GM23248 (cell line): ENCODE results near the gene CARMIL1. TPM values are rescaled to one million over a fixed set of nuclear protein-coding genes. Genes with fewer than 3 reads are reported as not detected.

Experiments used
- DNase-seq: peaks from one replicate; pipeline ENCODE4 v3.0.0-alpha.2; 2015
- H2AFZ ChIP-seq: fragments of 200-600 bp; sonication (generic); 2 replicates; pipeline ENCODE4 v1.6.1; 2016; ENCODE audit warnings: antibody characterized with exemption
- H3F3A ChIP-seq: fragments of 200-600 bp; sonication (generic); 2 replicates; pipeline ENCODE4 v1.6.1; 2016; ENCODE audit warnings: mild to moderate bottlenecking, antibody characterized with exemption, mixed run types; ENCODE audit not compliant: insufficient read depth
- H3K27ac ChIP-seq: fragments of 200-600 bp; sonication (generic); 2 replicates; pipeline ENCODE4 v1.5.1; 2016; ENCODE audit warnings: mild to moderate bottlenecking
- H3K27me3 ChIP-seq: fragments of 200-600 bp; sonication (generic); replicated peaks from 2 replicates; pipeline ENCODE4 v1.6.1; 2016; ENCODE audit warnings: mild to moderate bottlenecking; ENCODE audit not compliant: insufficient read depth
- H3K36me3 ChIP-seq: fragments of 200-600 bp; sonication (generic); 2 replicates; pipeline ENCODE4 v1.6.1; 2016; ENCODE audit warnings: low read depth, mild to moderate bottlenecking
- H3K4me1 ChIP-seq: fragments of 200-600 bp; sonication (generic); 2 replicates; pipeline ENCODE4 v1.6.1; 2016; ENCODE audit warnings: mild to moderate bottlenecking; ENCODE audit not compliant: insufficient read depth
- H3K4me2 ChIP-seq: fragments of 200-600 bp; sonication (generic); one replicate; pipeline ENCODE4 v1.6.1; 2016; ENCODE audit warnings: mild to moderate bottlenecking; ENCODE audit not compliant: unreplicated experiment
- H3K4me3 ChIP-seq: fragments of 200-600 bp; sonication (generic); 2 replicates; pipeline ENCODE4 v1.5.1; 2016; ENCODE audit warnings: mild to moderate bottlenecking
- H3K79me2 ChIP-seq: fragments of 200-600 bp; sonication (generic); 2 replicates; pipeline ENCODE4 v1.6.1; 2016; ENCODE audit warnings: mild to moderate bottlenecking; ENCODE audit not compliant: insufficient read depth
- H3K9ac ChIP-seq: fragments of 200-600 bp; sonication (generic); 2 replicates; pipeline ENCODE4 v1.6.1; 2016; ENCODE audit warnings: mild to moderate bottlenecking
- H3K9me2 ChIP-seq: fragments of 200-600 bp; sonication (generic); 2 replicates; pipeline ENCODE4 v1.6.1; 2016; ENCODE audit warnings: mixed run types, mild to moderate bottlenecking, moderate library complexity; ENCODE audit not compliant: insufficient read depth
- H3K9me3 ChIP-seq: fragments of 200-600 bp; sonication (generic); one replicate; pipeline ENCODE4 v1.6.1; 2017; ENCODE audit warnings: low read depth
- H4K20me1 ChIP-seq: fragments of 200-600 bp; sonication (generic); 2 replicates; pipeline ENCODE4 v1.6.0; 2016; ENCODE audit not compliant: insufficient read depth
- EZH2 ChIP-seq: fragments of 200-600 bp; sonication (generic); IDR thresholded peaks from 2 replicates; pipeline ENCODE4 v1.6.1; 2018; ENCODE audit warnings: antibody characterized with exemption, mild to moderate bottlenecking; ENCODE audit not compliant: insufficient read depth, poor library complexity, severe bottlenecking
- EZH2phosphoT487 ChIP-seq: fragments of 200-600 bp; sonication (generic); IDR thresholded peaks from 2 replicates; pipeline ENCODE4 v1.6.1; 2018; ENCODE audit warnings: antibody characterized with exemption, moderate library complexity, mild to moderate bottlenecking, low read depth; ENCODE audit not compliant: insufficient read depth
- WGBS, 2 experiments: methylation state at CpG; one replicate each; pipeline ENCODE4 v1.1.6; 2015 to 2017; ENCODE audit warnings: low lambda C conversion rate in 2 of 2, low coverage in 1 of 2; ENCODE audit errors: missing lambda C conversion rate in 2 of 2; 5-methylcytosine and 5-hydroxymethylcytosine counted together
- in situ Hi-C: fragments of 300-500 bp; cut with MboI; formaldehyde crosslinking; loops from 2 replicates; pipeline ENCODE4 v1.15.0; 2020
- polyA plus RNA-seq: library from polyadenylated mRNA; unstranded; fragments of >200 nt; fragmentation: Nextera tagmentation; extraction: Ambion mirVana; gene quantifications from 2 replicates; pipeline ENCODE4 v1.2.1, GENCODE V29; 2016
- total RNA-seq: library from RNA; depleted of rRNA; stranded (reverse); fragments of >200 nt; shearing (Covaris generic); gene quantifications from 2 replicates; pipeline ENCODE4 v1.2.3, GENCODE V29; 2014

The CARMIL1 gene
- total and polyA plus RNA-seq, 2 experiments from 2014 or later = 10.9 to 11.0 TPM

DNA sequence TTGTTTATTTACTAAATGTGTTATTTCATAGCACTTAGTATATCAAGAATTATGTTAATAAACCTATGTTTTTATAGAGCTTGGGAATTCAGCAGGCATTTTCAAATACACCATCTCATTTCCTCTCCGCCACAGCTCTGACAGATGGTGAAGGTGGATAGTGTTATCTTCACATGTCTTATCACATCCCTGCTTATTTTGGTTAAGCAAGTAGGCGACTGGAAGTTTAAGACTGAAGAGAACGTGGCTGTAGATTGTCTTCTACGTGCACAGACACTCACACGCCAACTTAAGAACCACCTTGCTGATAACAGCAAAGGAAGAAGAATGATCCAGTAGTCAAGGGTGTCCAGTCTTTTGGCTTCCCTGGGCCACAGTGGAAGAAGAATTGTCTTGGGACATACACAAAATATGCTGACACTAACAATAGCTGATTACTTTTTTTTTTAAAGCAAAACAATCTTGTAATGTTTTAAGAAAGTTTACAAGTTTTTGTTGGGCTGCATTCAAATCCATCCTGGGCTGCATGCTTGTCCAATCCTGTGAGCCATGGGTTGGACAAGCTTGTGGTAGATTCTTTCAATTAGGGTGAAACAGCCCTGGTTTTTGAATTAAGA lies 329.5 kb downstream of the CARMIL1 start:
- in situ Hi-C loops = loop anchor here (25.0 kb wide), 1 partner anchor 746 kb away; no protein-coding TSS in a partner anchor
- 88 to 91% methylated on average over 5 of the region's 5 CpGs for WGBS, 2 experiments

DNA sequence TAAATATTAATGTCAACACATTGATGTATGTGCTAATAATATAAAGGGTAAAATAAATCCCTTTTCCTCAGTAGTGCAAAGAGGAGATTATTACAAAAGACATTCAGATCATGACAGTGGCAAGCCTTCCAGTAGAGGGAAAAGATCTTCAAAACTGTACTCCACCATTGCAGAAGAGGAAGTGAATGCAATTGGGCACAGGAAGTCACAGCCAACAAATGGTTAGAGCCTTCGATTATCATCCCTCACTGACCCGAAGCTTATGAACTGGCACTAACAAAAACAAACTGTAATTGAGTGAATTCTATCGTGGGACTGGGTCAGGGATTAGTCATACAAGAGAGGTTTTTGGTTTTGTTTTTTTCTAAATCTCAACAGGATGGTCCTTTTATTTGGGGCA lies 333.5 kb downstream of the CARMIL1 start:
- no peak for TF ChIP-seq EZH2
- no peak for TF ChIP-seq EZH2phosphoT487
- Histone ChIP-seq H3K9me3 (no peaks in the 10 kb centered on the region), H3K36me3 (no peaks in the 10 kb centered on the region), H2AFZ (no peak overlapping the region), H3K9me2 (no peaks in the 10 kb centered on the region), H3F3A (no peaks in the 10 kb centered on the region), H3K4me2 (no peak overlapping the region), H4K20me1 (no peaks in the 10 kb centered on the region), H3K27ac (no peak overlapping the region), H3K4me1 (no peaks in the 10 kb centered on the region), H3K4me3 (no peak overlapping the region), H3K79me2 (no peaks in the 10 kb centered on the region), H3K9ac (no peak overlapping the region), H3K27me3 (no peaks in the 10 kb centered on the region)
- in situ Hi-C loops = loop anchor here (25.0 kb wide), 1 partner anchor 750 kb away; no protein-coding TSS in a partner anchor
- DNase-seq = no peak
- 84 to 91% methylated on average over 3 of the region's 3 CpGs for whole genome bisulfite sequencing, 2 experiments

More for the DNA sequence above, 329.5 kb downstream of the CARMIL1 start:
- Histone ChIP-seq H2AFZ (no peak overlapping the region), H3K4me1 (no peaks in the 10 kb centered on the region), H3K36me3 (no peaks in the 10 kb centered on the region), H3K4me2 (no peak overlapping the region), H4K20me1 (no peaks in the 10 kb centered on the region), H3K9me2 (no peaks in the 10 kb centered on the region), H3F3A (no peaks in the 10 kb centered on the region), H3K27ac (no peak overlapping the region), H3K79me2 (no peaks in the 10 kb centered on the region), H3K9me3 (no peaks in the 10 kb centered on the region), H3K27me3 (no peaks in the 10 kb centered on the region), H3K4me3 (no peak overlapping the region), H3K9ac (no peak overlapping the region)
- no peak for DNase-seq
- no peak for TF ChIP-seq EZH2
- no peak for TF ChIP-seq EZH2phosphoT487

DNA sequence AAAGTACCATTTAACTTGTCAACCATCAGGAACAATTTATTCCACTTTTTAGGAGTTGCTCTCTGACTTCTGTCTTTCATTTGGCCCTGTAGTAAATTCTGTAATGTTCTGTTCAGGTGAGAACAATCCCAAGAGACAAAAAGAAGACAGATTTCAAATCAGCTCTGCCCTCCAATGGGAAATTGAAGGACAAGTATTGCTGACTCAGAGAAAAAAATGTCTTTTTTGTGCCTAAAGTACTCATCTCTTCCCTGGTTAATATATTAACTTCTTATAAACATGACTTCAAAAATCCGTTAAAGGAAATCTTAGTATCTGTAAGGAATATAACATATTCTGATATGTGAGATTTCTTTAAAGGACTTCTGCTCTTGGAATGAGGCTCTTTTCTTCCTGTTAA lies 334.2 kb downstream of the CARMIL1 start:
- no peaks in the 10 kb centered on the region for H3K9me2 ChIP-seq
- no peak overlapping the region for H3K27ac ChIP-seq
- 98 to 100% methylated on average over 1 of the region's 1 CpG for WGBS, 2 experiments
- no peak overlapping the region for H3K4me2 ChIP-seq
- no peaks in the 10 kb centered on the region for H3F3A ChIP-seq
- no peaks in the 10 kb centered on the region for H3K36me3 ChIP-seq
- no peaks in the 10 kb centered on the region for H3K4me1 ChIP-seq
- H3K4me3 ChIP-seq = no peak overlapping the region
- no peaks in the 10 kb centered on the region for H3K79me2 ChIP-seq
- H3K9ac ChIP-seq = no peak overlapping the region
- TF ChIP-seq EZH2phosphoT487 (no peak), EZH2 (no peak)
- H2AFZ ChIP-seq = no peak overlapping the region
- in situ Hi-C loops = loop anchor here (25.0 kb wide), 1 partner anchor 751 kb away; no protein-coding TSS in a partner anchor
- H3K27me3 ChIP-seq = no peaks in the 10 kb centered on the region
- H4K20me1 ChIP-seq = no peaks in the 10 kb centered on the region
- no peak for DNase-seq
- no peaks in the 10 kb centered on the region for H3K9me3 ChIP-seq

DNA sequence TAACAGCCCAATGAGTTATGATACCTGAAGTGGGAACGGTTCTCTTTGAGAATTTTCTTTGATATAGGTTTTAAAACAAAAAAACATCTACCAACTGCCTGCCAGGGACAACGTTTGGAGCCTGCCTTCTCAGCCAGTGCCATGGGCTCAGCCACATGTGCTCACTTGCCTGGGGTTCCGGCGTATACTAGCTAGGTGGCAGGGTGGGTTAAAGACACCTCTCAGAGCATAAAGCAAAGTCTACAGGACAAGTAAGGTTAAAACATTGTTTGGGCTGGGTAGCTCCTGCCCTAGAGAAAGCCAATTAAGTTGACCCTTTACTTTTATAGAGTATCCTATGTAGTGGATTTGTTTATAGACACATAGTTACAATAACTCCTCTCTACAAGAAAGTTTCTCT lies 334.9 kb downstream of the CARMIL1 start:
- Histone ChIP-seq H3K79me2 (no peaks in the 10 kb centered on the region), H3K9me2 (no peaks in the 10 kb centered on the region), H3K4me1 (no peaks in the 10 kb centered on the region), H3K9me3 (no peaks in the 10 kb centered on the region), H3K27me3 (no peaks in the 10 kb centered on the region), H3K4me3 (no peak overlapping the region), H3K9ac (no peak overlapping the region), H3K4me2 (no peak overlapping the region), H3K36me3 (no peaks in the 10 kb centered on the region), H2AFZ (no peak overlapping the region), H3F3A (no peaks in the 10 kb centered on the region), H4K20me1 (no peaks in the 10 kb centered on the region), H3K27ac (no peak overlapping the region)
- 65 to 68% methylated on average over 4 of the region's 4 CpGs for WGBS, 2 experiments
- in situ Hi-C loops = loop anchor here (25.0 kb wide), 1 partner anchor 752 kb away; no protein-coding TSS in a partner anchor
- TF ChIP-seq EZH2phosphoT487 (no peak), EZH2 (no peak)
- DNase-seq = no peak
